Heart right ventricle (tissue), 16 donors: ENCODE measurements around the gene NOXO1. TPM values are rescaled to one million over a fixed set of nuclear protein-coding genes. Genes with fewer than 3 reads are reported as not detected.

ENCODE experiments used
- ATAC-seq, 8 donors: fragments of 200-7000 bp; cut with Tn5 transposase; one replicate each; pipeline ENCODE4 v1.9.1; 2020; ENCODE audit warnings: mild to moderate bottlenecking in 8 of 8, moderate library complexity in 8 of 8, moderate number of reproducible peaks in 1 of 8
- DNase-seq, 2 donors: peaks; one replicate each; pipeline ENCODE4 v3.0.0-alpha.2; 2020
- H3K27ac ChIP-seq, 10 donors: fragments of 200-600 bp; sonication (generic) in 2 of 10; one replicate each; pipeline versions ENCODE4 v1.5.0 to v1.8.0; 2020 to 2022; ENCODE audit warnings: mild to moderate bottlenecking in 3 of 10
- H3K27me3 ChIP-seq, 7 donors: fragments of 200-600 bp; one replicate each; pipeline ENCODE4 v1.8.0; 2021 to 2022; ENCODE audit warnings: mild to moderate bottlenecking in 2 of 7
- H3K36me3 ChIP-seq, 9 donors: fragments of 200-600 bp; sonication (generic) in 1 of 9; one replicate each; pipeline versions ENCODE4 v1.5.0 to v1.8.0; 2020 to 2022; ENCODE audit warnings: mild to moderate bottlenecking in 2 of 9
- H3K4me1 ChIP-seq, 9 donors: fragments of 200-600 bp; sonication (generic) in 1 of 9; one replicate each; pipeline versions ENCODE4 v1.5.0 to v1.8.0; 2020 to 2022; ENCODE audit warnings: mild to moderate bottlenecking in 4 of 9
- H3K4me3 ChIP-seq, 10 donors: fragments of 200-600 bp; sonication (generic) in 2 of 10; one replicate each; pipeline versions ENCODE4 v1.5.0 to v1.8.0; 2020 to 2022; ENCODE audit warnings: mild to moderate bottlenecking in 7 of 10, moderate library complexity in 2 of 10
- H3K9me3 ChIP-seq, 11 donors: fragments of 200-600 bp in 10 of 11; sonication (generic) in 2 of 11; one replicate each; pipeline versions ENCODE4 v1.5.0 to v1.8.0; 2013 to 2022; ENCODE audit warnings: mild to moderate bottlenecking in 2 of 11, control low read depth in 1 of 11, moderate library complexity in 1 of 11
- WGBS, 2 donors: extraction: QIAGEN DNeasy Blood & Tissue Kit; methylation state at CpG; one replicate each; pipeline ENCODE4 v1.1.7; 2013; ENCODE audit warnings: inconsistent platforms in 1 of 2; 5-methylcytosine and 5-hydroxymethylcytosine counted together
- intact Hi-C, 10 donors: fragments of 100-400 bp; cut with DNase I; formaldehyde crosslinking; loops; one replicate each; pipeline versions ENCODE4 v1.11.1 to v1.14.2; 2022
- polyA plus RNA-seq, 2 donors: library from polyadenylated mRNA; stranded (reverse); fragments of 200-250 nt; gene quantifications; one replicate each; pipeline ENCODE4 v1.2.3, GENCODE V29; 2013
- total RNA-seq, 10 donors: library from RNA; stranded (reverse); fragmentation: NEBNext Ultra II Directional in 3 of 10; extraction: Animal tissue kit (Norgen Biotek cat#: 25700) in 3 of 10; gene quantifications; one replicate each; pipeline versions ENCODE4 v1.2.1 to v1.2.4, GENCODE V29; 2021 to 2023
- TF ChIP-seq, protein P1 (sequence below), 9 donors: fragments of 200-600 bp; sonication (generic) in 2 of 9; IDR thresholded peaks; one replicate each; pipeline versions ENCODE4 v1.5.0 to v1.8.0; 2021 to 2022; ENCODE audit warnings: antibody characterized with exemption in 9 of 9, mild to moderate bottlenecking in 5 of 9, moderate library complexity in 1 of 9
- donor health status: Arrhythmogenic right ventricular cardiomyopathy.
- donor health status: ischemic (EF 13 %, LVEDD 7.1; RV severe dilation, severe dysfunction).
- donor health status: healthy with polysubstance abuse.
- donor health status: DM: no; HTN: yes; CAD: no.
- donor health status: DM: no; HTN: no; CAD: no.
- donor health status: ischemic (EF 25% LVEDD 6.9; RV normal size, moderate dysfunction).
- donor health status: ischemic (EF 25% LVEDD 5.7; RV mildly dilated, moderate dysfunction).
- donor health status: healthy.
- donor health status: DM: yes; HTN: yes; CAD: no.
- donor health status: Ischemic cardiomyopathy.
- donor health status: ischemic (EF 35%, LVEDD 5.7; RV mildly dilated, moderate dysfunction).
- donor health status: nonischemic (EF 11% LVEDD 7.7; RV severe dilation, severe dysfunction).
- donor health status: DM: yes; HTN: yes; CAD: no.
- donor health status: PGD.
- donor health status: ischemic (EF 29% LVEDD 5.4; RV normal size, mild dysfunction).
- donor health status: nonischemic (EF 23%, LVEDD 6.1; RV moderate dilation, normal function).

NOXO1 gene
- total and polyA plus RNA-seq, 12 donors = 0.09 to 0.29 TPM; not detected in 10

DNA sequence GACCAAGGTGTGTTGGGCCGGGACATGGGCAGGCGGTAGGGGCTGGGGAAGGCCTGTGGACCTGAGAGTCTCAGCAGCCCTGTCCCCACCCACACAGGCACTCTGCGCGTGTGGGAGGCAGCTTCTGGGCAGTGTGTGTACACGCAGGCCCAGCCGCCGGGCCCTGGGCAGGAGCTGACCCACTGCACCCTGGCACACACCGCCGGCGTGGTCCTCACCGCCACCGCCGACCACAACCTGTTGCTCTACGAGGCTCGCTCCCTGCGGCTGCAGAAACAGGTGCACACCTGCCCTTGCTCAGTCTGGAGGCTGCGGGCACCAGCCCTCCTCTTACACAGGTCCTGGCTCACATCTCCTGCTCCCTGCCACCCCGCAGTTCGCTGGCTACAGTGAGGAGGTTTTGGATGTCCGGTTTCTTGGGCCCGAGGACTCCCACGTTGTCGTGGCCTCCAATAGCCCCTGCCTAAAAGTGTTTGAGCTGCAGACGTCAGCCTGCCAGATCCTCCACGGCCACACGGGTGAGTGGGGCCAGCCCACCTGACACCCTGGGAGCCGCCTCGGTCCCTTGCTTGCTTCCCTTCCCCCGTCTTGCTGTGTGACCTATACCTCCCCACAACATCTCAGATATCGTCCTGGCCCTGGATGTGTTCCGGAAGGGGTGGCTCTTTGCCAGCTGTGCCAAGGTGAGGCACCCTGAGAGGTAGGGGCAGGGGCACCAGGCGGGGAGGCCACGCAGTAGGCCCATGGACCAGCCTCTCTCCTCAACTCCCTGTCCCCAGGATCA, 5.6 kb downstream of the NOXO1 start:
- Histone ChIP-seq H3K27me3 (peaks cover 11 to 58% (median 47%) of the 10 kb centered on the region in 7 donors), H3K4me1 (peaks cover 12 to 48% (median 31%) of the 10 kb centered on the region in 9 donors), H3K9me3 (no peaks in the 10 kb centered on the region), H3K36me3 (peaks cover 12 to 55% (median 46%) of the 10 kb centered on the region in 9 donors), H3K27ac (no peak overlapping the region), H3K4me3 (no peak overlapping the region)
- ATAC-seq (no peak), DNase-seq (no peak)
- 95% methylated on average over 33 of the region's 33 CpGs for WGBS, 2 donors
- TF ChIP-seq, protein P1, sequence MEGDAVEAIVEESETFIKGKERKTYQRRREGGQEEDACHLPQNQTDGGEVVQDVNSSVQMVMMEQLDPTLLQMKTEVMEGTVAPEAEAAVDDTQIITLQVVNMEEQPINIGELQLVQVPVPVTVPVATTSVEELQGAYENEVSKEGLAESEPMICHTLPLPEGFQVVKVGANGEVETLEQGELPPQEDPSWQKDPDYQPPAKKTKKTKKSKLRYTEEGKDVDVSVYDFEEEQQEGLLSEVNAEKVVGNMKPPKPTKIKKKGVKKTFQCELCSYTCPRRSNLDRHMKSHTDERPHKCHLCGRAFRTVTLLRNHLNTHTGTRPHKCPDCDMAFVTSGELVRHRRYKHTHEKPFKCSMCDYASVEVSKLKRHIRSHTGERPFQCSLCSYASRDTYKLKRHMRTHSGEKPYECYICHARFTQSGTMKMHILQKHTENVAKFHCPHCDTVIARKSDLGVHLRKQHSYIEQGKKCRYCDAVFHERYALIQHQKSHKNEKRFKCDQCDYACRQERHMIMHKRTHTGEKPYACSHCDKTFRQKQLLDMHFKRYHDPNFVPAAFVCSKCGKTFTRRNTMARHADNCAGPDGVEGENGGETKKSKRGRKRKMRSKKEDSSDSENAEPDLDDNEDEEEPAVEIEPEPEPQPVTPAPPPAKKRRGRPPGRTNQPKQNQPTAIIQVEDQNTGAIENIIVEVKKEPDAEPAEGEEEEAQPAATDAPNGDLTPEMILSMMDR (IDR thresholded peaks at IDR 0.05) = no peak
- intact Hi-C loops = no loop called here

DNA sequence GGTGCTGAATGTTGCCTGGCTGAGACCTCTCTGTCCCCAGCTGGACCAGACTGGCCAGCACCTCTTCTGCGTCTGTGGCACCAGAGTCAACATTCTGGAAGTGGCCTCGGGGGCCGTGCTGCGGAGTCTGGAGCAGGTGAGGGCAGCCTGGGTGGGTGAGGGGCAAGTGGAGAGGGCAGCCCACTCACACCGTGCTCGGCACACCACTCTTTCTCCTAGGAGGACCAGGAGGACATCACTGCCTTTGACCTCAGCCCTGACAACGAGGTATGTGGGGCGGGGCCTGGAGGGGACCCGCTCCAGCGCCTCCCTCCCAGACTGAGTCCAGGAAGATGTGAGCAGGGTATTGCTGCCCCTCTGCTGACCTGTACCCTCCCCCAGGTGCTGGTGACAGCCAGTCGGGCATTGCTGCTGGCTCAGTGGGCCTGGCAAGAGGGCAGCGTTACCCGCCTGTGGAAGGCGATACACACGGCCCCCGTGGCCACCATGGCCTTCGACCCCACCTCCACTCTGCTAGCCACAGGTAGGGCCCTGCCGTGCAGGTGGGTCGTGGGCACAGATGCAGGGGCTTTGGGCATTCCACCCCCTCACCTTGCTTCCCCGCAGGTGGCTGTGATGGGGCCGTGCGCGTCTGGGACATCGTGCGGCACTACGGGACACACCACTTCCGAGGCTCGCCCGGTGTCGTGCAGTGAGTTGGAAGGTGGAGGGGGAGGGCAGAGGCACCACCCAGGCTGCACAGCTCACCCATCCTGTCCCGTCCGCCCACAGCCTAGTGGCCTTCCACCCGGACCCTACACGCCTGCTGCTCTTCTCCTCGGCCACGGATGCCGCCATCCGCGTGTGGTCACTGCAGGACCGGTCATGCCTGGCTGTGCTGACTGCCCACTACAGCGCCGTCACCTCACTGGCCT, 6.9 kb downstream of the NOXO1 start:
- intact Hi-C loops = no loop called here
- H3K36me3 ChIP-seq = peaks cover 12 to 55% (median 46%) of the 10 kb centered on the region in 9 donors
- TF ChIP-seq, protein P1 (IDR thresholded peaks at IDR 0.05) = no peak

DNA sequence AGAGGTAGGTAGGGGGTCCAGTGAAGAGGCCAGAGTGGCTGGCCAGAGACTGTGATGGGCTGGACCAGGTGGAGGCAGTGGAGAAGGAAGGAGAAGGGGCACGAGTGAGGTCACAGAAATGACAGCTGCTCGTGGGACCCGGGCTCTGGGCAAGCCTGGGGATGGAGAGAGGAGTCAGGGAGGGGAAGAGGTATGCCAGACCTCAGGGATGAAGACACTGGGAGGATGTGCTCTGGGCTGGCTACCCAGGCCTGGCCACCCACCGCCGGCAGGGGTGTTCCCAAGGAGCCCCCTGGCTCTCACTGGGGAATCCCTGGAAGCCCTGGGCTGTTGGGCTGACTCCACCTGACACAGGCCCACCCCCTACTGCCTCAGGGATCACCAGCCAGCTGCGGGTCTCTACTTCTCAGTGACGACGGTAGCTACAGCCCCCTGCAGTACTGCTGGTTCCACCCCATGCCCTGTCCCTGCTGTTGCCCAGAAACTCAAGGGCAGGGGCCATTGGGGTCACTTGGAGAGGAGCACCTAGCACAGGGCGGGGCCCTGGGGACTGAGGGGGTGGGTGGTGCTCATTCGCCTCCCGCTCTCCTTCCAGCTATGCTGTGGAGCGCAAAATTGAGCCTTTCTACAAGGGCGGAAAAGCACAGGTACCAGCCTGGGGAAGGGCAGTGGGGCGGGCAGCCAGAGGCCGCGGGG, 7.7 kb downstream of the NOXO1 start:
- Histone ChIP-seq H3K4me3 (peak overlapping the region in 1 of 10 donors; percentile 86), H3K27ac (no peak overlapping the region), H3K36me3 (peaks cover 12 to 49% (median 44%) of the 10 kb centered on the region in 9 donors), H3K9me3 (no peaks in the 10 kb centered on the region), H3K4me1 (peaks cover 12 to 32% (median 21%) of the 10 kb centered on the region in 9 donors), H3K27me3 (peaks cover 1 to 38% (median 27%) of the 10 kb centered on the region in 7 donors)
- no peak for DNase-seq
- ATAC-seq = no peak
- TF ChIP-seq, protein P1 (IDR thresholded peaks at IDR 0.05) = no peak
- WGBS, 2 donors = 92% methylated on average over 14 to 16 of the region's 16 CpGs
- intact Hi-C loops = no loop called here

More for the DNA sequence above, 6.9 kb downstream of the NOXO1 start:
- H3K9me3 ChIP-seq = no peaks in the 10 kb centered on the region
- ATAC-seq = no peak
- WGBS, 2 donors = 94% methylated on average over 42 of the region's 42 CpGs
- H3K27me3 ChIP-seq = peaks cover 9 to 46% (median 35%) of the 10 kb centered on the region in 7 donors
- H3K4me3 ChIP-seq = no peak overlapping the region
- H3K4me1 ChIP-seq = peaks cover 12 to 40% (median 25%) of the 10 kb centered on the region in 9 donors
- DNase-seq = no peak
- H3K27ac ChIP-seq = no peak overlapping the region

- ATAC-seq (peak in 1 of 8 donors; percentile 1), DNase-seq (no peak)
- H3K27ac ChIP-seq = peak overlapping the region in 6 of 10 donors; percentile 84 to 98 (median 88)
- 3 to 4% methylated on average over 22 of the region's 22 CpGs for WGBS, 2 donors
- H3K36me3 ChIP-seq = peaks cover 12 to 38% (median 33%) of the 10 kb centered on the region in 9 donors
- TF ChIP-seq, protein P1 (IDR thresholded peaks at IDR 0.05) = no peak
- H3K27me3 ChIP-seq = peaks cover 0 to 26% (median 16%) of the 10 kb centered on the region in 7 donors
- peaks cover 12 to 32% (median 21%) of the 10 kb centered on the region in 9 donors for H3K4me1 ChIP-seq
- intact Hi-C loops = no loop called here
- H3K4me3 ChIP-seq = peak overlapping the region; percentile 78 to 100 (median 91)
- no peaks in the 10 kb centered on the region for H3K9me3 ChIP-seq
Measured at GRCh38 chr16:1972490-1972877, 8.8 kb downstream of the NOXO1 start.
